Astrocyte of the cerebellum (primary cell): Measurements from ENCODE around the gene PRR27.

Experiments used
- DNase-seq: peaks from one replicate; pipeline ENCODE4 v3.0.0-alpha.2; 2011; ENCODE audit warnings: low read depth
- H3K4me3 ChIP-seq: 2 replicates; pipeline ENCODE4 v1.5.1; 2011; ENCODE audit warnings: mild to moderate bottlenecking, low read depth, low read length, moderate library complexity
- in situ Hi-C: cut with HindIII; loops from 2 replicates; pipeline ENCODE4 v1.10.0; 2017; ENCODE audit warnings: low sequenced_read_pairs
- TF ChIP-seq, protein P1 (sequence below): IDR thresholded peaks from 2 replicates; pipeline ENCODE4 v1.5.1; 2012; ENCODE audit warnings: low read length, low read depth, moderate library complexity, mild to moderate bottlenecking; ENCODE audit errors: missing control alignments

Gene PRR27

DNA sequence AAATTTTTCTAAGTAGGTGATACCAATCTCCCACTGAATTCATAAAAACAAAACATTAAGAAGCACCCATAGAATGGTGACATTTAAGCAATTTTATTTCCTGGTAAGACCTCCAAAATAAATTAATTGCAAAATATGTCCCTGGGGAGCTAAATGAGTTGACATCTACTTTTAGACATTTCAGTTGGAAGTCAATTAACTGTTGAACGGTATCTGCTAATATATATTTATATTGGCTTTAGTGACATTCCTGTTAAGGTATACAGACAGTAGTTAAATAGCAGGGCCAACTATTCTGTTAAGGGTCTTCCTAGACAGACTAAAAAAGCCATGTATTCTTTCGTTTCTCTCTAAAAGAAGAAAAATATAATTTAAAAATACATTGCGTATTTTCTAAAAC lies at the start of gene PRR27:
Gene PRR27 (plus strand): TSS at position 301 of the 400 bp plus-strand sequence. CDS start 139 bp downstream, outside the sequence.
- no peak within 1 kb of the TSS for H3K4me3 ChIP-seq
- TF ChIP-seq, protein P1, sequence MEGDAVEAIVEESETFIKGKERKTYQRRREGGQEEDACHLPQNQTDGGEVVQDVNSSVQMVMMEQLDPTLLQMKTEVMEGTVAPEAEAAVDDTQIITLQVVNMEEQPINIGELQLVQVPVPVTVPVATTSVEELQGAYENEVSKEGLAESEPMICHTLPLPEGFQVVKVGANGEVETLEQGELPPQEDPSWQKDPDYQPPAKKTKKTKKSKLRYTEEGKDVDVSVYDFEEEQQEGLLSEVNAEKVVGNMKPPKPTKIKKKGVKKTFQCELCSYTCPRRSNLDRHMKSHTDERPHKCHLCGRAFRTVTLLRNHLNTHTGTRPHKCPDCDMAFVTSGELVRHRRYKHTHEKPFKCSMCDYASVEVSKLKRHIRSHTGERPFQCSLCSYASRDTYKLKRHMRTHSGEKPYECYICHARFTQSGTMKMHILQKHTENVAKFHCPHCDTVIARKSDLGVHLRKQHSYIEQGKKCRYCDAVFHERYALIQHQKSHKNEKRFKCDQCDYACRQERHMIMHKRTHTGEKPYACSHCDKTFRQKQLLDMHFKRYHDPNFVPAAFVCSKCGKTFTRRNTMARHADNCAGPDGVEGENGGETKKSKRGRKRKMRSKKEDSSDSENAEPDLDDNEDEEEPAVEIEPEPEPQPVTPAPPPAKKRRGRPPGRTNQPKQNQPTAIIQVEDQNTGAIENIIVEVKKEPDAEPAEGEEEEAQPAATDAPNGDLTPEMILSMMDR = no peak
- in situ Hi-C loops = loop anchor here (5.0 kb wide), 1 partner anchor 93 kb away; no protein-coding TSS in a partner anchor
- no peak for DNase-seq

DNA sequence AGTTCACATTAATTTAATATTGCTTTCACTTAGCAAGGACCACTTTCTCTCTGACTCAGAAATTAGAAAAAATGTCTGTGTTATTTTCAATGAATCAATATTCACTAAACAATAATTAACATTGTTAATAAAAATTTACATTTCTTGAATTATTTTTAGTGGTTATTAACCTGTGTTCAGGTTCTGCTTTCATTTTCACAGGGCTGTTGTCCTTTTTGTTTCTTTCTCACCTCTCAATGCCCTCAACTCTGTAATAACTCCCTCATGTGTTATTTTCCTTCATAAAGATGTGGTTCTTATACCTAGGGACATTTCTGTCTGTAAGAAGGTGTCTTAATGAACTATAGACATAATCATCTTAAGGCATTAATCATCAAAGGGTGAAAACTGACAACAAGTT lies 43.1 kb upstream of the PRR27 start:
- in situ Hi-C loops = no loop called here
- no peak overlapping the region for H3K4me3 ChIP-seq
- no peak for DNase-seq
- TF ChIP-seq, protein P1 = no peak

DNA sequence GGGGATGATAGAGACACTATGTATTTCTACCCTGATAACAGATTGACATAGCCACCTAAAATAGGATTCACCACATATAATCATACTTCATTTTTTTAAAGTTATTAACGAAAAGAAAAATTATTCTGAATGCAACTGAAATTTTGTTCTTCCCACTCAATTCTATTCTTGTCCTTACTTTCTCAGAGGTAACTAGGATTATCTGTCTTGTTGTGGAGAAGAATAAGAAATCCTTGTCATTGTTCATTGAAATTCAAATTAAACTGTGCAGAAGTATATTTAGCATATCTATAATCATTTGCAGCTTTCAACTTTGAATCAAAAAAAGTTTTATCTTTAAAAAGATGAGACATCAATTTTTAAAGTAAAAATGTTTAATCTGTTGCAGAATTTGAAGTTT lies 40.4 kb upstream of the PRR27 start:
- in situ Hi-C loops = no loop called here

DNA sequence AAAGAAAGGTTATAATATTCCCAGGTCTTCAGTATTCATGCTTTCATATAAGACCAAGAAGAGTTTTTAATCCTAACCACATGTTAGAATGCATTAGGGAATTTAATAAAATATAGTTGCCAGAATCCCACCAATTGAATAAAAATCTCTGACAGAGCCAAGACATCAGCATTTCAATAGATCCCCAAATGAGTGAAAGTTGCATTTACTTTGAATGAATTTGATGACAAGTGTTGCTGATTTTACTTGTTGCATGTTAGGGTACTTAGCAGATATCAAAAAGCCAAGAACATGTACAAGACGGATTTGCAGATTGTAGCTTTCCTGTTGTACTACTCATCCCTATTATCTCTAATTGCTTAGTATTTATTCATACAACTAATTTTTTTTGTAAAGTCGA lies 39.9 kb upstream of the PRR27 start:
- TF ChIP-seq, protein P1 = no peak
- DNase-seq = no peak
- in situ Hi-C loops = no loop called here
- no peak overlapping the region for H3K4me3 ChIP-seq

More for the DNA sequence above, 40.4 kb upstream of the PRR27 start:
- no peak for DNase-seq
- no peak overlapping the region for H3K4me3 ChIP-seq
- TF ChIP-seq, protein P1 = no peak

DNA sequence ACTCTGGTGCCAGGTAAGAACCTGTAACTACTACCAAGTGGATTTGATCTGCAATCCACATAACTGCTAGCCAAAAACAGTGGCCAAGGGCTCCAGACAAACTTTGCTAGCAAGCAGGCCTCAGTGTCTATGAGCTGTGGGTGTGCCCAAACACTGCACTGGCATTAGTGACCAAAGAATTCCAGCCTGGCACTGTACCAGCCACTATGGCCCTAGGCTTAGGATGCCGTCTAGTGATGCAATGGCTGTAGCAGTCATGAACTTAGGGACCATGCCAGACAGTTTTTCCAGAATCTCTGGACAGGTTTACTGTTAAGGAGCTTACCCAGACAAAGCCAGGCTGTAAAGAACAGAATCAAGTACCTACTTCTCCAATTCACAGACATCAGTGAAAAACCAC lies 33.7 kb upstream of the PRR27 start:
- no peak for DNase-seq
- in situ Hi-C loops = no loop called here
- H3K4me3 ChIP-seq = no peak overlapping the region
- TF ChIP-seq, protein P1 = no peak

DNA sequence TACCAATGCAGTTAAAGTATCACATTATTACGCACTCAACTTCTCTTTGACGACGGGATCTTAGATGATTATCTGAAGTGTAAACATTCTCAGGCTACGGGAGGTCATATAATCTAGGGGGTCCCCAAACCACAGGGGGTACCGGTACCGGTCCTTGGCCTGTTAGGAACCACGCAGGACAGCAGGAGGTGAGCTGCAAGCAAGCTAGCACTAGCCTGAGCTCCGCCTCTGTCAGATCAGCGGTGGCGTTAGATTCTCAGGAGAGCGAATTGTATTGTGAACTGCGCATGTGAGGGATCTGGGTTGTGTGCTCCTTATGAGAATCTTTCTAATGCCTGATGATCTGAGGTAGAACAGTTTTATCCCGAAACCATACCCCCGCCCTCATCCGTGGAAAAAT lies 20.6 kb upstream of the PRR27 start:
- H3K4me3 ChIP-seq = no peak overlapping the region
- TF ChIP-seq, protein P1 = no peak
- in situ Hi-C loops = no loop called here
- no peak for DNase-seq

DNA sequence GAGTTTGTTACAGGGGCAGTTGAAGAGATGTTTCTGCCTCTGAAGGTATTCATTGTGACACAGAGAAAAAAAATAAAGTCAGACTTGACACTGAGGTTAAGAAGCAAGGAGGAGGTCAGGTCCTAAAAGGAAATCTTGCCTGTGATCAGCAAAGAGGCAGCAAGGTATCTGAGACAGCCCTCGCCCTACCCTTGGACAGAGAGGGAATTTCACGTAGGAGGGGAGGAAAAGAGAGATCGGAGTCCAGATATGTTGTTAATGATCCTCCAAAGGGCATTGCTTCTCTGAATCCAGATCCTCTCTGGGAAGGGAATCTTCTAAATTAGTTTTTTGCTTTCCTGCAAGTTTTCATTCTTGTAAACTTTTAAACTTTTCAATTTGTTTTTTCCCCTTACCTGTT lies 15.3 kb upstream of the PRR27 start:
- no peak for DNase-seq
- H3K4me3 ChIP-seq = no peak overlapping the region
- in situ Hi-C loops = no loop called here
- TF ChIP-seq, protein P1 = no peak
